HG03460 (cell line): ENCODE measurements around the gene MOCOS.
A peak's percentile ranks its signal among the peaks of the same experiment; 100 is the strongest.

Source experiments
- ATAC-seq: cut with Tn5 transposase; IDR thresholded peaks from one replicate; pipeline ENCODE4 v1.9.1; 2021; ENCODE audit not compliant: unreplicated experiment

MOCOS gene

DNA sequence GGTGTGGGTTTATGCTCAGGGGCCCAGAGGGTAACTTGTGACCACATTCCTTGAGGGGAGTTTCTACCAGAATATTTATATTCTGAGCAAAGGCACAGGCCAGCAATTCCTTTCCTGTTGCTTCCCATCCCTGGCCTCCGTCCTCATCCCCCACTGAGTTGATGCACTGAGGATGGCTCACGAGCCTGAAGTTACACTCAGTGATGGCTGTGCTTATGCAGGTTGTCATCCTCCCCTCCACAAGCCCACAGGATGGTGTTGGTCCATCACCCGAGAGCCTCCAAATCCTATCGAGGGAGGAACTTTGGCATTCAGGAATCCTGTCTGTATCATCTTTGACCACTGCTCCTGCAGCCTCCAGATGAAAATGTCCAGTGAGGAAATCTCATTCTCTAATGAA lies 81.9 kb downstream of the MOCOS start:
- no peak for ATAC-seq

DNA sequence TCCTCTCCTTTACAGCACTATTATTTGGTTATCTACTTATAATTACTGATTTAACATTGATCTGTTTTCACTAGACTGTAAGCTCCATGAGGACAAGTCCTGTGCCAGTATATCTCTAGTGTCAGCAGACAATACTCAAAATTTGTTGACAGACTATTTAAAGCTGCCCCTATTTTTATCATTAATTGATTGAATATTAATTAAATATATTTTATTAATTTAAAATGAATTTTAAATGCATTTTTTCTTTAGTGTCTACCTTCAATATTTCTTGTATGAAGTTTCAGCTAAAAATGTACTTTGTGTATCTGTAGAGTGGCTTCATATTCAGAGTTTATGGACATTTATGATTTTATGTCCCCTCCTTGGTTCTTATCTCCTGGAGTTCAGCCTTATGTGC lies 83.9 kb downstream of the MOCOS start:
- no peak for ATAC-seq

DNA sequence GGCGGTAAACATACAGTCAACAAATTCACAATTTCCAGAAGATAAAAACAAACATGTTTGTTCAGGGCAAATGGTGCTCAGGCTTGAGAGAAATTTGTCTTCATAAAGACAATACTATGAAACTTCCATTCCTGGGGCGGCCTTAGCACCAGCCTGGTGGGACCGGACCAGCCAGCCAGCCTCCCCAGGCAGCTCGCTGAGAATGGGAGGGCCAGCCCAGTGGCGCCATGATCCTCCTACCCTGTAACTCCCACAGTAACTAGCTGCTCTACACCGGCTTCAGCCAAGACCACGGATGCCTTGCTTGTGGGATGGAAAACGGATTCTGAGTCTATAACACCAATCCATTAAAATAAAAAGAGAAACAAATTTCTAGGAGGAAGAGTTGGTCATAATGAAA lies 86.0 kb downstream of the MOCOS start:
- no peak for ATAC-seq

DNA sequence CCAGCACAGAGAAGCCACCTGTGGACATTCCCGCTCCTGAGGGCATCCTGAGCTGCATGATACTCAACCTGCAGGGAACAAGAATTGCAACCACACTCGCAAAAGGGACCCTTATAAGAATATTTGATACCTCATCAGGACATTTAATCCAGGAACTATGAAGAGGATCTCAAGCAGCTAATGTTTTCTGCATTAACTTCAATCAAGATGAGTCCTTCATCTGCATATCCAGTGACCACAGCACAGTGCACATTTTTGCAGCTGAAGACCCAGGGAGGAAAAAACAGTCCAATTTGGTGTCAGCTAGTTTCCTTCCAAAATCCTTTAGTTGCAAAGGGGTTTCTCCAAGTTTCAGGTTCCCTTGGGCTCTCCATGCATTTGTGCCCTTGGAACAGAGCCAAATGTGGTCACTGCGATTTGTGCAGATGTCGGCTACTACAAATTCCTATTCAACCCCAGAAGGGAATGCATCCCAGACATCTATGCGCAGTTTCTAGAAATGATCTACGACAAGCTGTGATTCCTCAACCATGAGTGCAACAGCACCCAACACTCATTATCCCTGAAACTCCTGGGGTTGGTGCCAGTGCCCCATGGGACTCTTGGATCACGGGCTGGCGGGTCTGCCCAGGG lies 86.9 kb downstream of the MOCOS start:
- no peak for ATAC-seq

DNA sequence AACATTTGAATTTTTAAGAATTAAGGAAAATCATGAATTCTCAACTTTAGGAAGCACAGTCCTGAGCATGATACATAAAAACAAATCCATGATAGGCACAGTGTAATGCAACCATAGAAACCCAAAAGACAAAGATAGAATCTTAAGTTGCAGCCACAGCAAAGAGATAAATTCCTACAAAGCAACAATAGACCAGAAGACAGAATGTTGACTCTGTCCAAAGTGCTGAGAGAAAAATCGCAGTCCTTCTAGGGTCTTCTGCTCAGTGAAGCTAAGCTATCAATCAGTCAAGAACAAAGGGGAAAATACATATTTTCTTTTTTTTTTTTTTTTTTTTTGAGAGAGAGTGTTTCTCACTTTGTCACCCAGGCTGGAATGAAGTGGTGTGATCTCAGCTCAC lies 88.3 kb downstream of the MOCOS start:
- ATAC-seq, result no peak

DNA sequence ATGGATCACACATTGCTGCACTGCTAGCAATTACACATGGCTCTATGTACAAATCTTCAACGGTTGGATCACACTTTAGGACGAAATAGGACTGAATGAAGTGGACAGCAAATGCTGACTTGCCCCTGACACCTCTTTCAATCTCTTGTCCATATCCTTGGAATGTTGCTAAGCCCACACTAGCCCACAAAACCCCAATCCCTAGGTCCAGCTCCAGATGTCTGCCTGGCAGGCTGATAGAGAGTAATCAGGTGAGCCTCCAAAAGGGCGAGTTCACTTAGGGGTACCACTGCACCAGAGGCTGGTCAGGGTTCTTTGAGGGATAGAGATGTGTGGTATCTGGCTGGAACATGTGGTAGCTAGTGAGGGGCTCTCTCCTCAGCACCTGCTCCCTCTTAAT lies 91.7 kb downstream of the MOCOS start:
- ATAC-seq, result no peak

DNA sequence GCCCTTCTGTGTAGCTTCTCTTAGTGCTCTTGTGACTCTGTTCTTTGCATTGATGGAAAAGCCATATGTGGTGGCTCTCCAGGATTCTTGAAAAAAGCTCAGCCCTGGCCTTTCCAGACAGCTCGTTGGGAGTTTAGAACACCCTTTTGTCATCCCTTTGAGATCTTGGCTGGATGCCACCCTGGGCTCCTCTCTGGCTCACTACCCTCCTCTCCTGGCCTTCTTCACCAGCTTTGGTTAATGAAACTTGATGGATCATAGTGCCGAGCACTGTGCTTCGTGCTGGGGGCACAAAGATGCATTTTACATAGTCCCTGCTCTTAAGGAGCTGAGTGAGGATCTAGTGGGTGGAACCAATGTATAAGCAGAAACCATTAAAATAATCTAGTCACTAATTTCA lies 94.6 kb downstream of the MOCOS start:
- ATAC-seq, result no peak

DNA sequence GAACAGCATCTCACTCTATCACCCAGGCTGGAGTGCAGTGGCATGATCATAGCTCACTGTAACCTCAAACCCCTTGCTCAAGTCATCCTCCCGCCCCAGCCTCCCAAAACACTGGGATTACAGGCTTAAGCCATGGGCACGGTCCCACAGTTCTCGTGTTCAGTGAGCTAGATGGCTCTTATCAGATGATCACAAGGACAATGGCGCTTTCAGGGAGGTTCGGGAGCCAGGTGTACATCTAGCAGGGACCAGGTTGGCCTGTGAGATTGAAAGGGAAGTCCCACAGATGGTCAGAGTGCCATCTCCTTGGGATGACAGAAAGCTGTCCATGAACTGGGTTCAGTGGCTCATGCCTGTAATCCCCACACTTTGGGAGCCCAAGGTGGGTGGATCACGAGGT lies 96.2 kb downstream of the MOCOS start:
- ATAC-seq, result no peak

DNA sequence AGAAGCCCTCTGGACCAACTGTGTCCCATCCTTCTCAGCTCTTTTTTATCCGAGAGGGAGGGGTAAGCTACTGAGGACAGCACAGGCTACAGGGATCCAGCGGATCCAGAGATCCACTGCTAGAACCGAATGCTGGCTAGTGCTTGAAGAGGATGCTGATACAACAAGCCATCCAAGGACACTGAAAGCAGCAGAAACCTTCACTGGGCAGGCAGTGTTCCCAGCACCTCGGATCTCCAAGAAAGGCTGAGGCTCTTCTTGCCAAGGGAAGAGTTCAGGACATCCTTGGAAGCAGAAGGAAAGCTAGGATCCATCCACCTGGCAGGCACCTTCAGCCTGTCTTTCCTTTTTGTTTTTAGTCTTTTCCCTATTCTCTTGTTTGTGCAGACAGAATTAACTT lies 97.0 kb downstream of the MOCOS start:
- no peak for ATAC-seq

DNA sequence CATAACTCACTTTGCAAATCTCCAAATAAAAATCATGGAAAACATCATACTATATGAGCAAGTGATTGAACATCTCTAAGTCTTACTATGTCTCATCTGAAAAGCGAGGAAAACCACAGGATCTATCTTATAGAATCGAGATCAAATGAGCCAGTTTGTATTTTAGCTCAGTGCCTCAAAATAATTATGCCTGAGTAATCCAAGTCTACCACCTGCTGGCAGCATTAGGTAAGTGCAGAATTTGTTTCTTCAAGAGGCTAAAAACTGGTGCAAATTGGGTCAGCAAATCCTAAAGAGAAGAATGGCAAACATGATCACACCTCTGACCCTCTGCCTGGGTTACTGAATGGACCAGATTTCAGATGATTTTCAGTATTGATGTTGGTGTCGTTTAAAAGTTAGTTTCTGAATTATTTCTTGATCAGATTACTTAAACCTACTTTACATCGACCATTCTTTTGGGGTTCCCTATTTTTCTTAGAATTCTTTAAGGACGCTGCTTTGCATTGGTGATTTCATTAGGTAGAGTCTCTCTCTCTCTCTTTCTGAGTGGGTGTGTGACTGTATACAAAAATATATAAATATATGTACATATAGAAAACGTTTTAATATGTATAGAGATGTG lies 97.5 kb downstream of the MOCOS start:
- no peak for ATAC-seq

DNA sequence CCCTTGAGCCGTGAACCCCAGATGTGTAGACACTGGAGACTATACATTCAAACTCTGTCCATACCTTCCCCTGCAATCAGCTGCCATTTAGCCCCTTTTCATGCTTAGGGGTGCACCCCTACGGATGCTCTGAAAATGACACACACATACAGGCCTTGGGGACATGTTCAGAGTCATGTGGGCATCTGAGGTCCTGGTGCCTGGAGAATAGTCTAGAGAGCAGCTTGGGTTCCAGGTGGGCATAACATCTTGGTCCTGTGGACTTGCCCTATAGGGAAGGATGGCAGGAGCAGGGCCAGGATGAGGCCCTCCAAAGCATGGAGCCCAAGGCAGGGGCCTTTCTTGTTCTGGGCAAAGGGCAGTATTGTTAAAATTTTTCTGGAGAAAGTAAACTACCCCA lies 100.4 kb downstream of the MOCOS start:
- no peak for ATAC-seq

DNA sequence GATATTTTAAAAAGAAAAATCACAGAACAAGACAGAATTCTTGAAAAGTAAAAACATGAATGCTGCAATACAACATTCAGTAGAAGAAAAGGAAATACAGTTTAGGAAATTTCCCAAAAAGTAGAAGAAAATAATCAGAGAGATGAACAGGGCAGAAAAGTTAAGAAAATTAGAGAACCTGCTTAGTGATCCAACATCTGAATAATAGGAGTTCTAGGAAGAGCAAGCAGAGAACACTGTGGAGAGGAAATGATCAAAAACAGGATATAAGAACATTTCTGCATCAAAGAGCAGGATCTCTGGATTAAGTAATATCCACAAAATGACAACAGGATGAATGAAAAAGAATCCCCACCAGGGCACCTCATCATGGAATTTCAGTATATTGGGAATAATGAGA lies 101.4 kb downstream of the MOCOS start:
- ATAC-seq, result no peak

DNA sequence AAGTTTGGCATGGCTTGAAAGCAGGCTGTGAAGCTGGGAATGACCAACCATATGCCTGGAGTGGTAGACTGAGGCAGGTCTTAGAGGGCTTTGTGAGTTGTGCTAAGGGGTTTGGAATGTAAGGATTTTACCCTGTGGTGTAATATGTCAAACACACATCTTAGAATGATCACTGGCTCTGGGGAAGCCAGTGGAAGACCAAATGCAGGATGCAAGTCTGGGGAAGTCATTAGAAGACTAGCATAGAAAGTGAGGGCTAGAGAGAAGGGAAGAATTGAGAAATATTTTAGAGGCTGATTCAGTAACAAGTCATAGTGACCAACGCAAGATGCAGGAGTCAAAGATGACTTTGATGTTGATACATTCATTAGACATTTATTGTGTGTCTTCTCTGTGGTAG lies 106.7 kb downstream of the MOCOS start:
- no peak for ATAC-seq

DNA sequence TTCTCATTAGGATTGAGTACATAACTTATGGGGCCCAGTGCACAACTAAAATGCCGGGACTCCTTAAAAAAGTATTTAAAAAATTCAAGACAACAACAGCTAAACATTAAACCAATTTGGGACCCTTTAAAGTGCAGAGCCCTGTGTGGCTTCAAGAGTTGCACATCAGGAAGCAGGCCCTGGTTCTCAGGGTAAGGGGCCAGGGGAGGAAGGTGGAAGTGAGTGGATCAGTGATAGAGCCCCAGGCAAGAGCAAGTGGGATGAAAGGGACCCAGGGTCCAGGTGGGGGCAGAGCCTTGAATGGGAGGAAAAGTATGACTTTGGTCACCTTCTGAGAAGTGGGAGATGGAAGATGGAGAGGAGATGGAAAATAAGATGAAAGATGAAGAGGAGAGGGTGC lies 107.9 kb downstream of the MOCOS start:
- ATAC-seq, result no peak

DNA sequence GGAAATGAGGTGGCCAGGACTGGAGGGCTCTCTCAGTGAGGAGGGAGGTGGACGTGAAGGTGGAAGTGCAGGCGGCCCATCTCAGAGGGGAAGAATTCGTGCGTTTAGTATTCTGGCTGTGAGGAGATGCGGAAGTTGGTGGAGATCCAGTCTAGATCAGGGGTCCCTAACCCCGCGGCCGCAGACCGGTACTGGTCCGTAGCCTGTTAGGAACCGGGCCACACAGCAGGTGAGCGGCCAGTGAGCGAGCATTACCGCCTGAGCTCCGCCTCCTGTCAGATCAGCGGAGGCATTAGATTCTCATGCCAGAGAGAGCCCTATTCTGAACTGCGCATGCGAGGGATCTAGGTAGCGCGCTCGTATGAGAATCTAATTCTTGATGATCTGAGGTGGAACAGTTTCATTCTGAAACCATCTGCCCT lies 108.6 kb downstream of the MOCOS start:
- ATAC-seq, result no peak

DNA sequence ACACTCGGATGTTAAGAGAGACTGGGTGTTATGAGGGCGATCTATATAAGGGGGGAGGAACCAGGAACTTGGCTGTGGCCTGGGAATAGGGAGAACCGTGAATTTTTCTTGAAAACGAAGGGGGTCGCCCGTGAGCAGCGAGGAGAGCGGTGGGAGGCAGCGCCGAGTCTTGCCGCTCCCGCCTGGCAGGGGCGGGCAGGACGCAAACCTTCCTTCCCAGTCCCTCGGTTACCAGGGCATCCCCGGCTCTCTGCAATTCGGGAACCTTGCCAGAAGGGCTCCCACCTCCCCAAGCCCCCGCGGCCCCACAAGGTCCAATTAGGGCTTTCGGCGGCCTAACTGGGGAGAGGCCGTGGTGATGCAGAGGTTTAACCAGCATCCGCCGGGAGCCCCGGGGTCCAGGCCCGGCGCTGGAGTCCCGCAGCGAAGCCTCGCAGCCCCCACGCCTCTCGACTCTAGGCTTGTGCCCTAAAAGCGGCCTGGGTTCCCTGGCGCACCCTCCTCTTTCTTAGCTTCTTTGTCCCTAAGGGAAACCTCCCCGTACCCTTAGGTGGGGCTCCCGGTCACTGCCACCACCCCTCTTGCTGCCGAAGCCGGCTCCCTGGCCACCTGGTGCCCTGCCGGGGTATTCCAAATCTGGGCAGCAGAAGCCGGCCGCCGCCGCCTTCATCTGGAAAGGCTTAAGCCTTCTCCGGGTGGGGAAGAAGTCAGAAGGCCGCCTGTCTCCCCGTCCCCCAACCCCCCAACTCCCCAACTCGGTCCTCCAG lies 109.5 kb downstream of the MOCOS start:
- peak; percentile 23 for ATAC-seq

DNA sequence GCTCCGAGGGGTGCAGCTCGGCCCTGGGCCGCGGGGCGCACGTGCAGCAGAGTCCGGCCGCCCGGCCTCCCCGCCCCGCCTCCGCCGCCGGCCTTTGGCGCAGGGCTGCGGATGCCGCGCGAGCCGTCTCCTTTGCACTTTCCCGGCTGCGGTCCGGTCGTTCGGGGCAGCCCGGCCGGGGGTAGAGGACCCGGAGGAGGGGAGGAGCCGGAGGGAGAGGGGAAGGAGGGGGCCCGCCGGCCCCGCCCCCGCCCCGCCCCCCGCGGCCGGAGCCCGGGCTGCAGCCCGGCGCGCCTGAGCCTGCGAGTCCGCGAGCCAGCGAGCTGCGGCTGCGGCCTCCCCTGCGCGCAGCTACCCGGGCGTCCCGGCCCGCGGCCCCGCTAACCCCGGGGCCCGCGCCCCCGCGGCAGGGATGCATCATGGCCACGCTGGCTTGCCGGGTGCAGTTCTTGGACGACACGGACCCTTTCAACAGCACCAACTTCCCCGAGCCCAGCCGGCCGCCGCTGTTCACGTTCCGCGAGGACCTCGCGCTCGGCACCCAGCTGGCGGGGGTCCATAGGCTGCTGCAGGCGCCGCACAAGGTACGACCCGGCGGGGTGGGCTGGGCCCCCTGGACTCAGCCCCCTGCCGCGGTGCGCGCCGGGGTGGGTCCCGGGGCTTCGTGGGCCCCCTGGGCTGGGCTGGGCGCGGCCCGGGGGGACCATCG lies 110.3 kb downstream of the MOCOS start, which contains the start of gene FHOD3:
Gene FHOD3 (plus strand): TSS at position 297 of the 709 bp plus-strand sequence. CDS start 123 bp downstream, at position 420.
- peak; percentile 55 for ATAC-seq

DNA sequence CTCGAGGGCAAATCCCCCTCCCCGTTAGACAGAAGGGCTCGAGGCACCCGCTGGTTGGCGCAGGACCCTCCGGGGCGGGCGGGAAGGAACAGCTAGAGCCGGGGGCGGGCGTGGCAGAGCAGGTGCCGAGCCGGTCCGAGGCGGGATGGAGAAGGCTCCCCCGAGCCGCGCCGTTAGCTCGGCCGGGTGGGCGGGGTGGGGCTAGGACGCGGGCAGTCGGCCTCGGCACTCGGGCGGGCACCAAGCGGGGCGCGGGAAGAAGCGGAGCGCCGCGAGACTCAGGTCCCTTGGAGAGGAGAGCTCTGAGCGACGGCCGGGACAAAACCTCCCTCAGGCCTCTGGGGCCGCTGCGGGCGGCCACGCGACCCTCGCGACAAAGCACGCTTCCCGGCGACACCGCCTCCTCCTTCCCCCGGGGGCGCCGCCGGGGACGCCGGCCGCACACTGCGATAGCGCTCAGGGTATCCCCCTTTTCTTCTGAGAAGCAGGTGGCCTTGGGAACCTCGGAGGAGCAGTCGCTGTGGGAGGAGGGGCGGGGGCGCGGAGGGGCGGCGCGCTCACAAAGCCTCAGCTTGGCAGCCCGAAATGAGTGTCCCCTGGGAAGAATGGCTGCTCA lies 110.9 kb downstream of the MOCOS start:
- ATAC-seq, result no peak

DNA sequence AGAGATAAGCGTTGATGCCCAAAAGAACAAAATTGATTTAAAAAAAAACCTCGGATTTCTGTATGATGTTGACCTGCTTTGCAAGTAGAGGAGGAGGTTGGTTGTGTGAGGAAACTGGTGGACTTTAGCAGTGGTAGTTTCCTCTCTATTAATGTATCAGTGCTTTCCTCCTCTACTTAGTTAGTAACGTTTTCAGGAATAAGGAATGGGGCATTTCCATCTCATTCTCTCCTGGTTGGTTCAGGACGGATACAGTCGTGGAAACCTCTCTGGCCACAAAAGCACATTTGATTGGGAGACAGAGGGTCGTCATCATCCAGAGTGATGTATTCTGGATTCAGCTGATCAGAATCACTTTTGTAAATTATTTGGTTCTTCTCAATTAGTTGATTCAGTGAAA lies 111.7 kb downstream of the MOCOS start:
- no peak for ATAC-seq

DNA sequence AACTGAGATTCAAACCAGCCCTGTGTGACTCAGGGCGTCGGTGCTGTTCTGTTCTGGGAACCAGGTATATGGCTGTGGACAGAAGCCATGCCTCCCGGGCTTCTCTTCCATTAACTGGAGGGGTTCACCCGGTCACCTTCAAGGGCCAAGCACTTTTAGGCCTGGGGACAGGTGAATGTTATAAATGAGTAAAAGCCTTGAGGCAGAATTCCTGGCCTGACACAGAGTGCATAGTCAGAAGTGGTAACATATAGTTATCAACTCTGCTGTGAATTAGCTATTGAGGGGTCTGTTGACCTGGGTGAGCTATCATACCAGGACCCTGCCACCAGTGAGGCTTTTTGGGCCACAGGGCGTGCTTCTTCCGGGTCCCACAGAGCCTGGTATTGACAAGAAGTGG lies 112.9 kb downstream of the MOCOS start:
- no peak for ATAC-seq

DNA sequence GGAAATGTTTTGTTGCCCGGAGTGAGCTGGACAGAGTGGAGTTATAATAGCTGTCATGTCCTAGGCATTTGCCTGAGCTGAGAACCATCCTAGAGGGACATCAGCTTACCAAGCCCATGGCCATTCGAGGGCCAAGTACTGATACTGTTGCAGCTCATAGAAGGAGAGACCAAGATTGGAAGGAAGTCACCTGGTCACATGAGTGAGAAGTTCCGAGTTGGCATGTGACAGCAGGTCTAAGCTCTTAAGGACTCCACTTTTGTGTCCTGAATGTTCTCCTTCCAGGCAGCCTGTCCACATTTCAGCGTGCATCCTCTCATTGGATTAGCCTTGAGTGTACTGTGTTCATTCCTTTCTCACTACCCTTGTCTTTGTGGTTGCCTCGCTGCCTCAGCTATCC lies 114.6 kb downstream of the MOCOS start:
- no peak for ATAC-seq
